GM23248 (cell line): Measurements from ENCODE around the gene CAPN8.

Source experiments
- EZH2 ChIP-seq: fragments of 200-600 bp; sonication (generic); IDR thresholded peaks from 2 replicates; pipeline ENCODE4 v1.6.1; 2018; ENCODE audit warnings: antibody characterized with exemption, mild to moderate bottlenecking; ENCODE audit not compliant: insufficient read depth, poor library complexity, severe bottlenecking
- EZH2phosphoT487 ChIP-seq: fragments of 200-600 bp; sonication (generic); IDR thresholded peaks from 2 replicates; pipeline ENCODE4 v1.6.1; 2018; ENCODE audit warnings: antibody characterized with exemption, moderate library complexity, mild to moderate bottlenecking, low read depth; ENCODE audit not compliant: insufficient read depth

DNA sequence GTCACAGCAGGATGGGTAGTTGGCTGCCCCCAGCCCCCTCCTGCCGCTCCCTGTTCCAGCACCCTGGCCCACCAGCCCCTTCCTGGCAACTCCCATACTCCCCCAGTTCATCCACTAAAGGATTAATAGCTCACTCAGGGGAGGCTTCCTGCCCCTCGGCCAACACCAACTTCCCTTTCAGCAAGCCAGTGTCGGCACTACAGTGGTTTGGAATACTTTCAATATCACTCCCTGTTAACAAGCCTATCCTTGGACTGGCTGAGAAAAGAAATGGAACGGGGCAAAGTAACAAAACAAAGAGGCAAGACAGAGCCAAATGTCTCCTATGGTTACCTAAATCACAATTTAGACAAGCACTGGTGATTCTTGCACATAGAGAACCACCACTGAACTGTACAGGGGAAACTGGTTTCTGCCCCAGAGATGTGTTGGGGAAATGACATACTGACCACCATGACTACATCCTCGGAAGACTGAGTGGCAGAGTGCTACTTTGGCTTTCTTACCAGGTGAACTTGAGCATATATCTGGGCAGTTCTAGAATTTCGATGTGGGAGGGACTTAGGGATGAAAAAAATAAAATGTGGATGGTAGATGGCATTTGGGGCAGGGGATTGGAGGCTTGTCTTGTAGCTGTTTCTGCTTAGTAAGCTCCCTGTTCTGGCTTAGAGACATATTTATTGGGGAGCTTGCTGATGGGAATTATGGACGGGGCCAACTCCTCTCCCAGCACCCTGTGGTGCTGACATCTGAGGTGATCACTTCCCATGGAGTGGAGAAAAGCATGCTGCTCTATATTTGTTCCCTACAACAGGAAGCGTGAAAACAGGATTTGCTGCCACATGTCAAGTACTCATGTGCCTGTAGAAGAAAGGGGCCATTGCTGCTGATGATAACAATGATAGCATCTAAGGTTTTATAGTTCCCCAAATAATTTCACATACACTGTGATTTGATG lies 39.7 kb upstream of the CAPN8 start:
- TF ChIP-seq EZH2: no peak
- no peak for TF ChIP-seq EZH2phosphoT487
